GM12878 (cell line): ENCODE data around the gene C6orf15. TPM values are rescaled to one million over a fixed set of nuclear protein-coding genes. Genes with fewer than 3 reads are reported as not detected.

Experiments
- RCOR1 ChIP-seq: conservative IDR thresholded peaks from 2 replicates; pipeline ENCODE4 v1.6.1; 2012; ENCODE audit warnings: low read depth, low read length, improper control_type of control experiment
- SREBF1 ChIP-seq: IDR thresholded peaks from 2 replicates; pipeline ENCODE4 v1.6.1; 2012; ENCODE audit warnings: mild to moderate bottlenecking, low read length
- ZNF274 ChIP-seq: IDR thresholded peaks from one replicate; pipeline ENCODE4 v1.8.0; 2011; ENCODE audit not compliant: insufficient read length, insufficient read depth
- polyA plus RNA-seq, 11 experiments: library from polyadenylated mRNA; depleted of rRNA in 4 of 11; unstranded in 6 of 11; stranded (reverse) in 5 of 11; fragments of >200 nt; fragmentation: Nextera tagmentation in 4 of 11; fragmentation: Illumina TruSeq in 1 of 11; extraction: Ambion mirVana in 4 of 11; extraction: Trizol in 1 of 11; gene quantifications; 1 replicate in 1 of 11; 2 replicates in 10 of 11; pipeline versions ENCODE4 v1.2.1 to v1.2.3, GENCODE V29; 2011 to 2016; ENCODE audit warnings: inconsistent platforms in 2 of 11, missing spikeins in 2 of 11, low read depth in 1 of 11
- total RNA-seq, 4 experiments: library from RNA; depleted of rRNA in 3 of 4; stranded (reverse); fragments of >200 nt in 3 of 4; fragmentation: Illumina TruSeq in 1 of 4; extraction: Trizol in 1 of 4; gene quantifications; 2 replicates each; pipeline versions ENCODE4 v1.2.1 to v1.2.3, GENCODE V29; 2013 to 2021
- TF ChIP-seq, protein P1 (sequence below): IDR thresholded peaks from 2 replicates; pipeline ENCODE4 v1.6.1; 2011; ENCODE audit warnings: mild to moderate bottlenecking, low read depth, low read length, moderate library complexity; ENCODE audit not compliant: insufficient replicate concordance
- TF ChIP-seq, protein P2 (sequence below): IDR thresholded peaks from 2 replicates; pipeline ENCODE4 v1.6.1; 2011; ENCODE audit warnings: borderline replicate concordance, low read depth, mild to moderate bottlenecking, moderate library complexity, low read length; ENCODE audit not compliant: insufficient read depth, poor library complexity, severe bottlenecking
- TF ChIP-seq, protein P3 (sequence below): IDR thresholded peaks from 2 replicates; pipeline ENCODE4 v1.6.1; 2012; ENCODE audit warnings: improper control_type of control experiment, low read depth, low read length; ENCODE audit not compliant: insufficient replicate concordance
- TF ChIP-seq, protein P4 (sequence below): fragments of 450-650 bp; IDR thresholded peaks from 2 replicates; pipeline ENCODE4 v1.6.1; 2017; ENCODE audit warnings: low read depth, mild to moderate bottlenecking, moderate library complexity

Gene C6orf15
- total and polyA plus RNA-seq, 10 of the 15 experiments (the other 5 are each of a cell fraction or from before 2014, with no cell fraction given): not detected

DNA sequence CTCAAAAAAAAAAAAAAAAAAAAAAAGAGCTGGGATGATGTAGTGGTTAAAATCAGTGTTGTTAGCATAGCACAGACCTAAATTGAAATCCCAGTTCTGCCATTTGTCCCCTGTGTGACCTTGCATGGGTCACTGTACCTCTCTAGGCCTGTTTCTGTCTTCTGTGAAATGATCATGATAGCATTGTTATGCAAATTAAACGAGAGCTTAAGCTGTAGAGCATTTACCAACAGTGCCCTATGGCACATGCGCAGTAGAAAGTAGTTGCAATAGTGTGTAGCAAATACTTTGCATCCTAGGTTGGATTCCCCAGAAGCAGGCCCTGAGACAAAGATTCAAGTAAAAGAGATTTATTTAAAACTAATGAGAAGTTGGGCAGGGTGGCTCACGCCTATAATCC, 19.2 kb upstream of the C6orf15 start (continued):
- no peak for TF ChIP-seq SREBF1
- no peak for TF ChIP-seq ZNF274
- TF ChIP-seq, protein P1, sequence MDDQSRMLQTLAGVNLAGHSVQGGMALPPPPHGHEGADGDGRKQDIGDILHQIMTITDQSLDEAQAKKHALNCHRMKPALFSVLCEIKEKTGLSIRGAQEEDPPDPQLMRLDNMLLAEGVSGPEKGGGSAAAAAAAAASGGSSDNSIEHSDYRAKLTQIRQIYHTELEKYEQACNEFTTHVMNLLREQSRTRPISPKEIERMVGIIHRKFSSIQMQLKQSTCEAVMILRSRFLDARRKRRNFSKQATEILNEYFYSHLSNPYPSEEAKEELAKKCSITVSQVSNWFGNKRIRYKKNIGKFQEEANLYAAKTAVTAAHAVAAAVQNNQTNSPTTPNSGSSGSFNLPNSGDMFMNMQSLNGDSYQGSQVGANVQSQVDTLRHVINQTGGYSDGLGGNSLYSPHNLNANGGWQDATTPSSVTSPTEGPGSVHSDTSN: no peak
- TF ChIP-seq, protein P2, sequence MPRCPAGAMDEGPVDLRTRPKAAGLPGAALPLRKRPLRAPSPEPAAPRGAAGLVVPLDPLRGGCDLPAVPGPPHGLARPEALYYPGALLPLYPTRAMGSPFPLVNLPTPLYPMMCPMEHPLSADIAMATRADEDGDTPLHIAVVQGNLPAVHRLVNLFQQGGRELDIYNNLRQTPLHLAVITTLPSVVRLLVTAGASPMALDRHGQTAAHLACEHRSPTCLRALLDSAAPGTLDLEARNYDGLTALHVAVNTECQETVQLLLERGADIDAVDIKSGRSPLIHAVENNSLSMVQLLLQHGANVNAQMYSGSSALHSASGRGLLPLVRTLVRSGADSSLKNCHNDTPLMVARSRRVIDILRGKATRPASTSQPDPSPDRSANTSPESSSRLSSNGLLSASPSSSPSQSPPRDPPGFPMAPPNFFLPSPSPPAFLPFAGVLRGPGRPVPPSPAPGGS: no peak
- TF ChIP-seq, protein P3, sequence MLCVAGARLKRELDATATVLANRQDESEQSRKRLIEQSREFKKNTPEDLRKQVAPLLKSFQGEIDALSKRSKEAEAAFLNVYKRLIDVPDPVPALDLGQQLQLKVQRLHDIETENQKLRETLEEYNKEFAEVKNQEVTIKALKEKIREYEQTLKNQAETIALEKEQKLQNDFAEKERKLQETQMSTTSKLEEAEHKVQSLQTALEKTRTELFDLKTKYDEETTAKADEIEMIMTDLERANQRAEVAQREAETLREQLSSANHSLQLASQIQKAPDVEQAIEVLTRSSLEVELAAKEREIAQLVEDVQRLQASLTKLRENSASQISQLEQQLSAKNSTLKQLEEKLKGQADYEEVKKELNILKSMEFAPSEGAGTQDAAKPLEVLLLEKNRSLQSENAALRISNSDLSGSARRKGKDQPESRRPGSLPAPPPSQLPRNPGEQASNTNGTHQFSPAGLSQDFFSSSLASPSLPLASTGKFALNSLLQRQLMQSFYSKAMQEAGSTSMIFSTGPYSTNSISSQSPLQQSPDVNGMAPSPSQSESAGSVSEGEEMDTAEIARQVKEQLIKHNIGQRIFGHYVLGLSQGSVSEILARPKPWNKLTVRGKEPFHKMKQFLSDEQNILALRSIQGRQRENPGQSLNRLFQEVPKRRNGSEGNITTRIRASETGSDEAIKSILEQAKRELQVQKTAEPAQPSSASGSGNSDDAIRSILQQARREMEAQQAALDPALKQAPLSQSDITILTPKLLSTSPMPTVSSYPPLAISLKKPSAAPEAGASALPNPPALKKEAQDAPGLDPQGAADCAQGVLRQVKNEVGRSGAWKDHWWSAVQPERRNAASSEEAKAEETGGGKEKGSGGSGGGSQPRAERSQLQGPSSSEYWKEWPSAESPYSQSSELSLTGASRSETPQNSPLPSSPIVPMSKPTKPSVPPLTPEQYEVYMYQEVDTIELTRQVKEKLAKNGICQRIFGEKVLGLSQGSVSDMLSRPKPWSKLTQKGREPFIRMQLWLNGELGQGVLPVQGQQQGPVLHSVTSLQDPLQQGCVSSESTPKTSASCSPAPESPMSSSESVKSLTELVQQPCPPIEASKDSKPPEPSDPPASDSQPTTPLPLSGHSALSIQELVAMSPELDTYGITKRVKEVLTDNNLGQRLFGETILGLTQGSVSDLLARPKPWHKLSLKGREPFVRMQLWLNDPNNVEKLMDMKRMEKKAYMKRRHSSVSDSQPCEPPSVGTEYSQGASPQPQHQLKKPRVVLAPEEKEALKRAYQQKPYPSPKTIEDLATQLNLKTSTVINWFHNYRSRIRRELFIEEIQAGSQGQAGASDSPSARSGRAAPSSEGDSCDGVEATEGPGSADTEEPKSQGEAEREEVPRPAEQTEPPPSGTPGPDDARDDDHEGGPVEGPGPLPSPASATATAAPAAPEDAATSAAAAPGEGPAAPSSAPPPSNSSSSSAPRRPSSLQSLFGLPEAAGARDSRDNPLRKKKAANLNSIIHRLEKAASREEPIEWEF: no peak
- TF ChIP-seq, protein P4, sequence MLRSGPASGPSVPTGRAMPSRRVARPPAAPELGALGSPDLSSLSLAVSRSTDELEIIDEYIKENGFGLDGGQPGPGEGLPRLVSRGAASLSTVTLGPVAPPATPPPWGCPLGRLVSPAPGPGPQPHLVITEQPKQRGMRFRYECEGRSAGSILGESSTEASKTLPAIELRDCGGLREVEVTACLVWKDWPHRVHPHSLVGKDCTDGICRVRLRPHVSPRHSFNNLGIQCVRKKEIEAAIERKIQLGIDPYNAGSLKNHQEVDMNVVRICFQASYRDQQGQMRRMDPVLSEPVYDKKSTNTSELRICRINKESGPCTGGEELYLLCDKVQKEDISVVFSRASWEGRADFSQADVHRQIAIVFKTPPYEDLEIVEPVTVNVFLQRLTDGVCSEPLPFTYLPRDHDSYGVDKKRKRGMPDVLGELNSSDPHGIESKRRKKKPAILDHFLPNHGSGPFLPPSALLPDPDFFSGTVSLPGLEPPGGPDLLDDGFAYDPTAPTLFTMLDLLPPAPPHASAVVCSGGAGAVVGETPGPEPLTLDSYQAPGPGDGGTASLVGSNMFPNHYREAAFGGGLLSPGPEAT: no peak
- TF ChIP-seq RCOR1: no peak
- TF ChIP-seq, all 136 proteins: peak for 0
